H1 (cell line): Measurements from ENCODE around the gene HSH2D. TPM values are rescaled to one million over a fixed set of nuclear protein-coding genes. Genes with fewer than 3 reads are reported as not detected.

Experiments used
- BACH1 ChIP-seq: IDR thresholded peaks from 2 replicates; pipeline ENCODE4 v1.6.1; 2012; ENCODE audit warnings: low read length, improper control_type of control experiment
- KDM4A ChIP-seq: IDR thresholded peaks from one replicate; pipeline ENCODE4 v1.7.1; 2012; ENCODE audit warnings: low read depth, mild to moderate bottlenecking, moderate library complexity, low read length, inconsistent platforms; ENCODE audit not compliant: severe bottlenecking
- SP1 ChIP-seq: IDR thresholded peaks from 2 replicates; pipeline ENCODE4 v1.6.1; 2011; ENCODE audit warnings: low read depth, low read length
- ZNF274 ChIP-seq: IDR thresholded peaks from 2 replicates; pipeline ENCODE4 v1.7.0; 2012; ENCODE audit warnings: low read length, borderline replicate concordance; ENCODE audit errors: extremely low read depth
- polyA plus RNA-seq, 7 experiments: library from polyadenylated mRNA; depleted of rRNA in 3 of 7; stranded (reverse) in 5 of 7; unstranded in 2 of 7; fragments of >200 nt in 5 of 7; fragments of 200-250 nt in 2 of 7; gene quantifications; 1 replicate in 5 of 7; 2 replicates in 1 of 7; 4 replicates in 1 of 7; pipeline versions ENCODE4 v1.2.1 to v1.2.3, GENCODE V29; 2011 to 2013; ENCODE audit warnings: missing spikeins in 2 of 7, mixed read lengths in 2 of 7
- total RNA-seq: library from RNA; stranded (reverse); fragmentation: NEBNext Ultra II Directional; extraction: Animal tissue kit (Norgen Biotek cat#: 25700); gene quantifications from 2 replicates; pipeline ENCODE4 v1.2.1, GENCODE V29; 2021

The HSH2D gene
- total and polyA plus RNA-seq, 2 of the 8 experiments (the other 6 are each of a cell fraction or from before 2014, with no cell fraction given) = 0.67 to 1.6 TPM

DNA sequence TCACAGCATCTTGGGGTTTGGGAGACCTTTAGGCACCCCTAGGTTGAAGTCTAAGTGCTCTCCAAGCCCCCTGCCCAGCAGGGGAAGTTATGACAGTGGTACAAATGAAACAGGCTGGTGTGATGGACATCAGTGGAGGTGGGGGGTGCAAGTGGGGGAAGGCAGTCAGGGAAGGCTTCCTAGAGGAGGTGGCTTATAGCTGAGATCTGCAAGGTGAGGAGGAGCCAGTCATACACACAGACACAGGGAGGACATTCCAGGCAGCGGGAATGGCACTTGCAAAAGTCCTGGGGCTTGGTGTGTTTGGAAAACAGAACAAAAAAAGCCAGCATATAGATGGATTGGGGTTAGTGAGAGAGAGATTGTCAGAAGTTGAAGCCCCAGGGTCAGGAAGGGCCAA is 11.6 kb downstream of the HSH2D start (continued):
- TF ChIP-seq SP1 (no peak), KDM4A (no peak), BACH1 (no peak), ZNF274 (no peak)
- TF ChIP-seq, all 59 proteins: peak for 0
